Fibroblast of peridontal ligament (primary cell): ENCODE measurements around the gene BRF1.
"Not testable (repeated sequence)": the region's sequence is repeated elsewhere in the genome, so short reads cannot be mapped to it uniquely, and the experiment has no call there.

Experiments
- DNase-seq: peaks from one replicate; pipeline ENCODE4 v3.0.0-alpha.2; 2010; ENCODE audit errors: extremely low read depth

BRF1 gene

DNA sequence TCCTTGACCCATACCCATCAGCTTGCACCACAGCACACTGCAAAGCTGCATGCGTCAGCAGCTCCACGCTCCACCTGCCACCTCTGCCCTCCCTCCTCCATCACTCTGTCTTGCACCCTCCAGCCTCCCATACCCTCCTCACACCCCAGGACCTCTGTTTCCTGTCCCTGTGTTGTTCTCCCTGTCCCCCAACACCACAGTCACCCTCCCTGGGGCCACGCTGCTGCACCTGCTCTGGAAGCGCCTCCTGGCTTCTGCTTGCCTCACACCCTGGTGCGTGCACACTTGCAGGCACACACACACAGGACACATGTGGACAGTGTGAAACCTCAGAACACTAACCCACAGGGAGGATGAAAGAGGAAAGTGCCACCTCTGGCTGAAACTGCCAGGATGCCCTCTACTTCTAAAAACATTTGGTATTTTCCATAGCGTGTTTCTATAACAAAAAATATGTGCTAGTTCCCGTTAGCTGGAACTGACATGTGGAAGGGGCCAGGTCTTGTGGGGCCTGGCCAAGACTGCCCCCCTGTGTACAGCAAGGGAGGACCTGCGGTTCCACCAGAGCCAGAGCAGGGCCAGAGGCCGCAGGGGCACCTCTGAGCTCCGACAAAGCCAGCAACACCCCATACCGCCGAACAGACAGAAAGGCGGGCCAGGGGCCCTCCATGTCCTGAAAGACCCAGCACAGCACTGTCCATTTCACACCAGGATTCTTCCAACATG is 10.0 kb downstream of the BRF1 start:
- no peak for DNase-seq

DNA sequence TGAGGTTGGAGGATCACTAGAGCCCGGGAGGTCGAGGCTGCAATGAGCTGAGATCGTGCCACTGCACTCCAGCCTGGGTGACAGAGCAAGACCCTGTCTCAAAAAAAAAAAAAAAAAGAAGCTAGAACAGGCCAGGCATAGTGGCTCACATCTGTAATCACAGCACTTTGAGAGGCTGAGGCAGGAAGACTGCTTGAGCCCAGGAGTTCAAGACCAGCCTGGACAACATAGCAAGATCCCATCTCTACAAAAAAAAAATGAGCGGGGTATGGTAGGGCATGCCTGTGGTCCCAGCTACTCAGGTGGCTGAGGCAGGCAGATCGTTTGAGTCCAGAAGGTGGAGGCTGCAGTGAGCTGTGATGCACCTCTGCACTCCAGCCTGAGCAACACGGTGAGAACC is 11.9 kb downstream of the BRF1 start:
- not testable (repeated sequence) for DNase-seq

DNA sequence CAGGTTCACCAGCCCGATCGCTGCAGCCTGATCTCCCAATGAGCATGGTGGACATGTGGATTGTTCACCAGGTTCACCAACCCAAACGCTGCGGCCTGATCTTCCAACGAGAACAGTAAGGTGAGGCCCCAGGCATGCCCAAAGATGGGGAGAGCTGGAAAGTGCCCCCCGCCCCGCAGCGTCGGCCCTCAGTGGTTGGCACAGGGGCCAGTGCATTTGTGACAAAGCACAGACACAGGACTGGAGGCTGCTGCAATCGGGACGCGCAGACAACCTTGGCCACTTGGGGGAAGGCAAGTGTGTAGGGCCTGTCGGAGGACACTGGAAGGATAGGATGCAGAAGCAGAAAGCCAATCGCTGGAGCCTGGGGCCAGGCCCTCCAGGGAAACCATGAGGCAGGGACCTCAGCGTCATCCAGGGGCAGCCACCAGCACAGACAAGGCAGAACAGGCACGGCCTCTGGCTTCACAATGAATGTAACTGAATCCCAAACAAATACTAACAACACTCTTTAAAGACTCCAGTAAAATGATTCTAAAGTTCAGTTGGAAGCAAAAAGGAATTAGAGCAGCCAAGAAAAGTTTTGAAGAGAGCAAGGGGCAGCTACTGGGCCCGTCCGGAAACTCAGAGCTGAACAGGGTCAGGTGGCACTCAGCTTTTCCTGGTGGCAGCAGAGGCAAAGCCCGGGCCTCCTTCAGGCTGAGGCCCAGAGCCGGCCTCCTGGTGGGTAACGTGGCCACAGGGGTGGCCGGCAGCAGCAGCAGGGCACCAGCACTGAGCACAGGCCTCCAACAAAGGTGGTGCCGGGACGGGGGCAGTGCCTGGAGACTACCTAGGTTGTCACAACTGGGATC is 13.3 kb downstream of the BRF1 start:
- DNase-seq, result no peak

DNA sequence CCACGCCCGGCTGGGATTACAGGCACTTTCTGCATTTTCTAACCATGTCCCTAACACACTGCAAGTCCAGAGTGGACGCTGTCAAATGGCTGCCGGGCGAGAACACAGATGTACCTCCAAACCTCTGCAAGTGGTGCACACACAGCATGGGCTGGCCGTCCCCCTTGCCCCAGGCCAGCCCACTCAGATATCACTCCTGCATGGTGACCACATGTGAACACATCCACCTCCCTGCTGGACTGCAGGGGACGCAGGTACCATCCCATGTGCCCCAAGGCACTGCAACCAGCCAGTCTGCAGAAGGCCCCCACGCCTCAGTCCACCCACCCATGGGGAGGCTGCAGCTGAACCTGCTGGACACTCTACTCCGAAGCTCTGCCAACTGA is 14.0 kb downstream of the BRF1 start:
- no peak for DNase-seq

DNA sequence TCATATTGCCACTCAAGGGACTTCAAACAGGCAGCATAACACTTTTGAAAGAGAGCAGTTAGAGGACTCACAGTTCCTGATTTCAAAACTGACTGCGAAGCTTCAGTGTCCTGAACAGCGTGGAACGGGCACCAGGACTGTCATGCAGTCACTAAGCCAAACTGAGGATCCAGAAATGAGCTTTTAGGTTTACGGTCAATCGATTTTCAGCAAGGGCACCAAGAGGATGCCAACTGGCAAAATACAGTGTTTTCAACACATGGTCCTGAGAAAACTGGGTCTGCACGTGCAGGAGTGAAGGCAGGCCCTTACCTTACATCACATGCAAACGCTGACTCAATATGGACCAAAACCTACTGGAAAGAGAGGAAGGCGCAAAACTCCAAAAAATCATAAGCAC is 15.6 kb downstream of the BRF1 start:
- DNase-seq, result no peak

DNA sequence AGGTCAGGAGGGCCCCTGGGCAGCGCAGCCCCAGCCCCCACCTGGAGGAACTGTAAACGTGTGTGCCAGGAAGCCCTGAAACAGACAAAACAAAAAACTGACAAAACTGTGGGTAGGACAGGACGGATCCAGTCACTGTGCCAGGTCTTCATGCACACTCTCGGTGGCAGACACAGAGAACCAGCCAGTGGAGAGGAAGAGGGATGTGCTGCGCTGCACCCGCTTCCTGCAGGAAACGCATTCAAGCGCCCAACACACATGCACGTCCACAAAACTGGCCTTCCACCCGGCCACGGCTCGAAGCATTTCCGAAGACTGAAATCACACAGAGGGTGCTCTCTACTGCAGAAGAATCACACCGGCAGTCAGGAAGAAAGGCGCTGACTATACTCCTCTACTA is 16.9 kb downstream of the BRF1 start:
- DNase-seq, result no peak

DNA sequence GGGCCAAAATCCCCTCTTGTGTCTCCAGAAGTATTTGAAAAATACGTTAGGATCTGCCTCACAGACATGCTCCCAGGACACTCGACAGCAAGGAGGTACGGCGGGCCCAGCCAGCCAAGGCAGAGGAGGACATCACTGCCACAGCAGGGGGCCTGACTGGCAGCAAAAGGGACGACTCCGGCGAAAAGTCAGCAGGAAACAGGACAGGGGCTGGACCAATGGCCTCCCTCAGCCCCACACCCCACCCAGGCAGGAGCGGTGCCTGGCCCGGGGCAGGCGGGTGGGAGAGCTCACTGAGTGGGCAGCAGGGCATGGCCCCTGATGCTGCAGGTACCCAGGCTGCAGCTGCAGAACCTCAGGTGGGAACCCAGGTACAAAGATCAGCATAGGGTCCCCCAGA is 17.8 kb downstream of the BRF1 start:
- DNase-seq, result no peak

DNA sequence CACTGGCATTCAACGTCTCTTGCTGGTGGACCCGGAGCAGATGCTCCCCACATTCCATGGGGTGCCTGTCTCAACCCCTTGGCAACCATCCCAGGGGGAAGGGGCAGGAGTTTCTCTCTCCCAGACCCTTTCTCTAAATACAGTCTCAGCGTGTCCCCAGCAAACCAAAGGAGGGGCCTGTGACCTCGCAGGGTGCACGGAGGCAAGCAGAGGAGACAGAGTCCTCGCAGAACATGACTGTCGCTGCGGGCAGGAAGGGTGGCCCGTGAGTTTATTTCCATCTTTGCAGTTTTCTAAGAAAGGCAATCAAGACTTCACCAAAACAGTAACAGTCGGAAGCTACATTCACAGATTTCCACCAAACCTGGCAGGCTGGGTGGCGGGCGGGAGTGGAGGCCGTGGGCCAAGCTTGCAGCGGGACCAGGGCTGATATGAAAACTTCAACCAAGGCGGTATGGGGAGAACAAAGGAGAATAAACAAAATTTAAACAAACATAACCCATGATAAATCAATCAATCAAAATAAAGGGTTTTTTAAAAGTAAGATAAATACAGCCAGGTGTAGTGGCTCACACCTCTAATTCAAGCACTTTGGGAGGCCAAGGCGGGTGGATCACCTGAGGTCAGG is 18.6 kb downstream of the BRF1 start:
- DNase-seq, result no peak

DNA sequence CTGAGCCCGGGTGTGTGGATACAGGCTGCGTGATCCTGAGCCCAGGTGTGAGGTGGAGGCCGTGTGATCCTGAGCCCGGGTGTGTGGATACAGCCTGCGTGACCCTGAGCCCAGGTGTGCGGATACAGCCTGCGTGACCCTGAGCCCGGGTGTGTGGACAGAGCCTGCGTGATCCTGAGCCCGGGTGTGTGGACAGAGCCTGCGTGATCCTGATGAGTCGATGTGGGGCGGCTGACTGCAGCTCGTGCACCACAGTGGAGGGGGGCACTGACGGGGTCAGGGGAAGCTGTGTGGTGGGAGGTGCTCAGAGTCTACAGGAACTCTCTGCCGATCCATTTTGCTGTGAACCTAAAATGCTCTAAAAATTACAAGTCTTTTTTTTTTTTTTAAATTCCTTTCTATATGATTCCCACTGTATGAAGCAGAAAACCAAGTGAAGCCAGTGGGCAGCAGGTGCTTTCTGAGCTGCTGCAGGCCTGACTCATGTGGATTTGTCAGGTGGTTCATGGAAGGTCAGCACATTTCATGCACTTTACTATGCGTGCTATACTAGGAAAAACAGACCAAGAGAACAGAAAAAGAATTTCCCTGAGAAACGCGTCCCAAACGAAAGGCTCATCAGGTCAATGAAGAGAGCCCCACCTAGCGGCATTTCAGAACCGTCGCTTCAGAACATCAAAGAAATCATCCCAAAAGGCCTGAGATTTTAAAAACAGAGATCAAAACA is 19.3 kb downstream of the BRF1 start:
- DNase-seq, result peak; percentile 81

DNA sequence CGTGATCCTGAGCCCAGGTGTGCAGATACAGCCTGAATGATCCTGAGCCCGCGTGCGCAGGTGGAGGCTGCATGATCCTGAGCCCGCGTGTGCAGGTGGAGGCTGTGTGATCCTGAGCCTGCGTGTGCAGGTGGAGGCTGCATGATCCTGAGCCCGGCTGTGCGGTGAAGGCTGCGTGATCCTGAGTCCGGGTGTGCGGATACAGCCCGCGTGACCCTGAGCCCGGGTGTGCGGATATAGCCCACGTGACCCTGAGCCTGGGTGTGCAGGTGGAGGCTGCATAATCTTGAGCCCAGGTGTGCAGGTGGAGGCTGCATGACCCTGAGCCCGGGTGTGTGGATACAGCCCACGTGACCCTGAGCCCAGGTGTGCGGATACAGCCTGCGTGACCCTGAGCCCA is 20.3 kb downstream of the BRF1 start:
- no peak for DNase-seq

DNA sequence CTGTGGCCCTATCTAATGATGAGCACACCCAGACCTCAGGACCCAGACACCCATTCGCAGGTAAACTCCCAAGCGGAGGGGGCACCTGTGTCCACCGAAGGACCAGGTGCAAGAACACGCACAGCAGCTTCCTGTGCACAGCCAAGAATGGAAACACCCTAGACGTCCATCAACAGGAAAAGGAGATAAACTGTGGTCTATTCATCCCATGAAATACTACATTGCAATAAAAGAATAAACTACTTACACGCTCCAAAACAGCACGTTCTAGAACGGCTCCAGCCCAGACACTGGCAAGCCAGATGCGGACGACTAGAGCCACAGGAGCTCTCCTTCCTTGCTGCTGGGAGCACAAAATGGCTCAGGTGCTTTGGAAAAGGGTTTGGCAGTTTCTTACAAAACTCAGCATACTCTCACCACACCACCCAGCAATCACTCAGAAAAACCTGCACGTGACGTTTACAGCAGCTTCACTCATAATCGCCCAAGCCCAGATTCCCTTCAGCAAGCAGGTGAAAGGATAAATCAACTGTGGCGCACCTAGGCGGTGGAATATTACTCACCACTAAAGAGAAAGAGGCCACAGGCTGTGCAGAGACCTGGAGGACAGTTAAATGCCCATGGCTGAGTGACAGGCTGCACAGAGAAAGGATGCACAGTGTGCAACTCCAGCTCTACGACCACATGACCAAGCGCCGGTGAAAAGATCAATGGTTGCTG is 21.0 kb downstream of the BRF1 start:
- DNase-seq, result no peak

DNA sequence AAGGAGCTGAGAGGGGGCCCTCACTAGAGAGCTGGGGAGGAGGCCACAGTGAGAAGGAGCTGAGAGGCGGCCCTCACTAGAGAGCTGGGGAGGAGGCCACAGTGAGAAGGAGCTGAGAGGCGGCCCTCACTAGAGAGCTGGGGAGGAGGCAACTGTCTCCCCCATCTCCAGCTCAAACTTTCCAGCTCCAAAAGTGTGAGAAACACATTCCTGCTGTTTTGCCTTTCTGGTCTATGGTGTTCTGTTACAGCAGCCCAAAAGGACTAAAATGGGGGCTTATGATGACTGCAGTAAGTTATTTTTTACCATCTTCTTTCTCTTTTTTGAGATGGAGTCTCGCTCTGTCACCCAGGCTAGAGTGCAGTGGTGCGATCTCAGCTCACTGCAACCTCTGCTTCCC is 23.4 kb downstream of the BRF1 start:
- peak; percentile 3 for DNase-seq

DNA sequence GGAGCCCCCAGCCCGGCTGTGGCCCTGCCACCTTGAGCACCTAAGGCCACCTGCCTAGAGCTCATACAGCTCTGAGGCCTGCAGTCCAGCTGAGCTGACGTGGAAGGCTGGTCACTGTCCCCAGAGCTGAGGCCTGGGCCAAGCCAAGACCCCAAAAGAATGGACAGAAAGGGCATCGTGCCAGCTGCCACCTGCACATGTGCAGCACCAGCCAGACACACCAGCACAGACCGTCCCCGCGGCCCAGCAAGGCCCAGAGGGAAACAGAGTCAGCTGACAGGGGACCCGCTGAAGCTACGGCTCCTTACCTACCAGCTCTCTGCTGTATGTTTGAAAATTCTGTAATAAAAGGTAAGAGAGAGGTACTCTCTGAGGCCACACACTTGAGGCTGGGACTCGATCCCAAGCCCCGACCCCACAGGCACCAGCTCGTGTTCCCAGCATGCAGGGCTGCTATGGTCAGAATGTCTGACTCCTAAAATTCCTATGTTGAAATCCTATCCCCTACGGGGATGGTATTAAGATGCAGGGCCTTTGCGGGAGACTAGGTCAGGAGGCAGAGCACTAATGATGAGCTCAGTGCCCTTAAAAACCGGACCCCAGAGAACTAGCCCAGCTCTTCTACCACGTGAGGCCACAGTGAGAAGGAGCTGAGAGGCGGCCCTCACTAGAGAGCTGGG is 25.4 kb downstream of the BRF1 start:
- peak; percentile 91 for DNase-seq

DNA sequence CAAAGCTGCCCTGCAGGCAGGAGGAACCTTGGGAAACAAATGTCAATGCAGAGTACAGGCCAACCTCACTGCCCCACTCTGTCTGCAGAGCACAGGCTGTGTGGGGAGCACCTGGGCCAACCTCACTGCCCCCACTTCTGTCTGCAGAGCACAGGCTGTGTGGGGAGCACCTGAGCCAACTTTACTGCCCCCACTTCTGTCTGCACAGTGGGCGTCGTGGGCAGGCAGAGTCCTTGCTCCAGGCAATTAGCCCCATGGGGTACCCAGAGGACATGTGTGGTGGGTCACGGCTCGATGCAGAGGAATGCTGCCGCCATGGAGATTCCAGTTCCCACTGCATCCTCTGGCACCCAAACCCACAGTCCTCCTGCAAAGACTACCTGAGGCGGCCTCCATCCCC is 26.2 kb downstream of the BRF1 start:
- DNase-seq, result no peak

DNA sequence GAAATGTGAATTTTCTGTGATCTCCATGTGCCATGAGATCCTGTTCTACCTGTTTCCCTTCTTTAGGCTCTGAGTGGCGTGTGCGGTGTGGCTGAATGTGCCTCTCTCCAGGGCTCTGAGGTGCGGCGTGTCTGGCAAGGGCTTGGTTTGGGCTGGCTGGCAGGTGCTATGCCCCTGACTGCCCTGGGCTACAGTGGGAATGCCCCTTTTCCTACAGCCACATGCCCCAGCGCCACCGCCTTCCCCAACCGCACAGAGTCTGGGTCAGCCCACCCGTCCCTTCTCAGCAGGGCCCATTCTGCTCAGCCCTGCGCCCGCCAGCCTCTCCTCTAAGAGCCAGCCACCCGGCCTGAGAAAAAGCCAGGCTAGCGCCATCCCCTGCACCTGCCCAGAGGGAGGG is 27.7 kb downstream of the BRF1 start:
- no peak for DNase-seq

DNA sequence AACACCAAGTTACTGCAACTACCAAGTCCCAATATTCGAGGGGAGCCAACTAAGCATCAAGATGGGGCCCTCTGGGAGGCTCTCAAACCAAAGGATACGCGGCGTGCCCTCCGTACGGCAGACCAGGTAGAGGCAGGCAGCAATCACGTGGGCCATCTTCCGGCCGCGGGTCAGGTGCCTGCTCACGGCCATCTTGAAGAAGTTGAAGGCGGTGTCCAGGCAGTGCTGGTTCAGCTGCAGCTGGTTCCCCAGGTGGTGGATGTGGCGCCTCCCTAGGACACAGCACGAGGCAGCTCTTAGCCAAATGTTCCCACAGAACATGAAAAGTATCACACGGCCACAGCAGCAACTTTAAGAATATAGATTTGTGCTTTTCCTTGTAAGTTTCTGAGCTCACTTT is 28.2 kb downstream of the BRF1 start:
- no peak for DNase-seq

DNA sequence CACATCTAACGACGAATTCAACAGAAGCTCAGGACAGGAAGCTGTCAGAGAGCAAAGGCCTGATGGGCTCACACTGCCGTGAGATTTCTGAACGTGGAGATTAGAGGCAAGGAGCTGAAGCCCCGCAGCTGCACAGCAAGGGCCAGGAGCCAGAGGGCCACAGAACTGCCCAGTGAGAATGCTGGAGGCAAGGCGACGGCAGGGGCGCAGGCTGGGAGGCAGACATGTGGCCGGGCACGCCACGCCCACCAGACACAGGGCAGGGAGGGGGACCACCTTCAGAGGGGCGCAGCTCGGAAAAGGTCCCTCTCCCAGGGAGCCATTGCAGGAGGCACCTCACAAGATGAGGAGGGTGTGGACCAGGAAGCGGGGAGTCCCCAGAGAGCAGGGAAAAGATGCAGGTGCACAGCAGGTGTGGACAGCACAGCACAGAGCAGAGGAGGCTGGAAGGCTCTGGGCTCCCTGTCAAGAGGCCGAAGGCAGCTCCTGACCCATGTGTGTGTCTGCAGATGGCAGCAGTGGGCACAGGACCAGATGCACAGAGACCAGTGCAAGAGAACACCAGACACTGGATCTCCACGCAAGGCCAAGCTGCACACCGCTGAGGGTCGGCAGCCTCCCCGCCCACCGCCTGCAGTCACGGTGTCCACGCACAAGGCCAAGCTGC is 29.4 kb downstream of the BRF1 start:
- DNase-seq, result no peak

DNA sequence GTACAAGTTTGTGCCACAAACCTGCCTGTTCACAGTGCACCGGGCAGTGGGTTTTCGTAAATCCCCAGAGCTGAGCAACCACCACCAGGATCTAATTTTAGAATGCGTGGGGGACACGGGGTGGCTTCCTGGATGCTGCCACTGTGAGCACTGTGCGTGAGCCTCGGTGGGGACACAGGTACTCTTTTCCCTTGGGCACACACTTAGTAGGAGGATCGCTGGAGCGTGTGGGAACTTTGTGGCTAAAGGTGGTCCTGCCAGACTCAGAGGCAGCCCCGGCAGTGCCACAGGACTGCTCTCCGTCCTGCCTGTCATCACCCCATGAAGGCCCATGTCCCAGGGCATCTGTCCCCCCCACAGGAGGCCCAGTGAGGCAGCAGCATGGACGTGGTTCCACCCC is 31.4 kb downstream of the BRF1 start:
- no peak for DNase-seq

DNA sequence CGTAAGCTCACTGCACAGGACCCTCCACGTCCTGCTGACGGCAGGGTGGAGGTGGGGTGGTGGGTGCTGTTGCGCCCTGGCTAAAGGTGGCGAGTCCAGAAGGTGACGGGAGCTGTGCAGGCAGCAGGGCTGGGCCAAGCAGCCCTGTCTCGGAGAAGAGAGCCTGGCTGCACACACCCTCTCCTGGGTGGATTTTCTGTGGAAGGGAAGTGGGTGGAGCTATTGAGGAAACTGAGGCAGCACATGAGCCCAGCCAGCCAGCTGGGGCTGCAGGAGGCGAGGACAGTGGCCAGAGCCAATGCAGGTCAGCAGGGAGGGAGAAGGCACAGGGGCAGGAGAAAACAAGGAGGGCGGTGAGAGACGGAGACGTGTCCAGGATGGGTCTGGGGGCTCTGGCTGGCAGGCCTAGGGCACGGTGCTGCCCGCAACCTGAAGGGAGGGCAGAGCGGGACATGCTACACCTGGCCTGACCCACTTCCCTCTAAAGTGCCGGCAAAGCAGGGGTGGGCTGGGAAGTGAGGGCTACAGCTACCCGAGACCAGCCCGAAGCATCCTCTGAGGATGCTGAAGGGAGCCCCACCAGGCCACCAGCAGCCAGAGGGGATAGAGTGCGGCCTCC is 32.0 kb downstream of the BRF1 start:
- DNase-seq, result no peak
